Epithelial cell of prostate (primary cell): ENCODE data around the gene KLHL3.

ENCODE experiments used
- DNase-seq: peaks from one replicate; pipeline ENCODE4 v3.0.0-alpha.2; 2011; ENCODE audit warnings: low read depth, low spot score
- H3K27ac ChIP-seq: fragments of 450-650 bp; 2 replicates; pipeline ENCODE4 v1.5.1; 2017; ENCODE audit warnings: mild to moderate bottlenecking

Gene KLHL3

DNA sequence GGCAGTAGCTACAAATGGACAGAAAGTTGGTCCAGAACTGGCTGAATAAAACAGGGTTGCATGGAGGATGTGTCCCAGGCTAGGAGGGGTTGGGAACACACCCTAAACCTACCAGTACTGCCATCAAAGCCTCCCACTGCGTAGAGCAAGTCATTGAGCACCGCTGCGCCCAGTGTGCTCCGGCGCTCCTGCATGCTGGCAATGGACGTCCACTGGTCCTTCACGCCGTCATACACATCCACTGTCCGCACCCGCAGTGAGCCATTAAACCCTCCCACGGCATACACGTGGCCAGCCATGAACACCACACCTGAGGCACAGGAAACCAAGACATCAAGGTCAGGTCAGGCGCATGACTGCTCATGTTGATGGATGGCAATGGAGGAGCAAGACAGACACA lies 97.0 kb downstream of the KLHL3 start:
- DNase-seq: no peak
- H3K27ac ChIP-seq: no peak overlapping the region

DNA sequence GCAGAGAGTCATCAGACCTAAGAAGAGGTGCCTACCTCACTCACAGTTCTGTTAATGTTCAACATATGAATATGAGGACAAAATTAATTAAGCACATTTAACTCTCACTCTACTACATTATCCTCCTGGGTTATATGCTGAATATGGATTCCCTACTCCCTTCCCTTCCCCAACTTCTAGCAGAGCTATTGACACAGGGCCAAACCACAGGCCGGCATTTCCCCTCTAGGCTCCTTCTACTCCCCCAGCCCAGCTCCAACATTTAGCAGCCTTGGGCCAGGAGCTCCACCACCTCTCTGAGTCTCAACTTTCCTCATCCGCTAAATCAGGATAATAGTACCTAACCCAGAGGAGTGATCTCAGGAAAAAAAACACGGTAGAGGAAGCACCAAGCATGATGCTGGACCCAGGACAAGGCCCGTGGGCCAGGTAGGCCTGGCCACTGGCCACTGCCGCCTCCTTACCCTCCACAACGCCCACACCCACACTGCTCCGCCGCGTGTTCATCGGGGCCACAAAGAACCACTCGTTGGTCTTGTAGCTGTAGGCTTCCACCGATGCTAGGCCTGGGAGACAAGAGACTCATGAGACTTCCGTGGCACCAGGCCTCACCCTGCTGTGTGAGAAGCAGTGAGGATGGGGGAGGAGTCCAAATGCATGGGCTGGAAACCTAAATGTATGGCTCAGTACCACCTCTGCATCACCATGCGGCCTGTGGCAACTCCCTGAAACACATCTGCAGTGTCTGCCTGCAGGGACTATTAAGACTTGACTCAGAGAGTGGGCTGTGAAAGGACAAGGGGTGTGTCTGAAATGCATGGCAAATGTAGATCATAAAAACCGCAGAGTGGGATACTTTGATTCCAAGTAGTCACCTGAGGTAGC lies 98.8 kb downstream of the KLHL3 start:
- DNase-seq: no peak
- no peak overlapping the region for H3K27ac ChIP-seq

DNA sequence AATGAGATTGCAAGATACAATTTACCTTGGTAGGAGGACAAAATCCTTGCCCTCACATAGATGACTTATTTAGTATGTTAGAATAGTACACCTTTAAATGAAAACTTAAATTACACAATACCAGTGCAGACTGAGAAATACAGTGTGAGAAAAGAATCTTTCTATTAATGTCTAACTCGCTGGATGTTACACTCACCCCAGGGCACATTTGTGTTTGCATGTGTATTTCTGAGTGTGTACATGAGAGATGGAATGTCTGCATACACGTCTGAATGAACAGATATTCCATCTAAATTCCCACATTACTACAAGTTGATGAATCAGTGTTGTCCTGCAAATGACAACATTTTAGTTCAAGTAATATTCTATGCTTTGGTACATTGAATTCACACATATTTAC lies 99.8 kb downstream of the KLHL3 start:
- no peak for DNase-seq

DNA sequence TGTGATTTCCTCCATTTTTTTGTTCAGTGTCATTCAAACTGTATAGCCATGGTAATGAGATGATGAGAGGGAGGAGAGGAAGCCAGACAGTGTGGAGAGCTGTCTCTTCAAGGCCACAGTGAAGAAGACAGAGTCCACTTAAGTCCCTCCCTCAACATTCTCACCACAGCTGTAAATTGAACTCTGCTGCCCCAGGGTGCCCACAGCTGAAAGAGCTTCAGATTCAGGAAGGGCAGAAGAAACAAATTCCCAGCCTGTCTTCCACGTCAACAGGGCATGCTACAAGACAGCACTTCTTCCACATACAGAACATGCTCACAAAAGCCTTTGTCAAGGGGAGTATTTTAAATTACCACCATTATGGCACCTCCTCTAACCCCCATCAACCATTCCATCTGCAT lies 100.4 kb downstream of the KLHL3 start:
- DNase-seq: no peak
- H3K27ac ChIP-seq: no peak overlapping the region

More for the DNA sequence above, 99.8 kb downstream of the KLHL3 start:
- H3K27ac ChIP-seq: no peak overlapping the region

DNA sequence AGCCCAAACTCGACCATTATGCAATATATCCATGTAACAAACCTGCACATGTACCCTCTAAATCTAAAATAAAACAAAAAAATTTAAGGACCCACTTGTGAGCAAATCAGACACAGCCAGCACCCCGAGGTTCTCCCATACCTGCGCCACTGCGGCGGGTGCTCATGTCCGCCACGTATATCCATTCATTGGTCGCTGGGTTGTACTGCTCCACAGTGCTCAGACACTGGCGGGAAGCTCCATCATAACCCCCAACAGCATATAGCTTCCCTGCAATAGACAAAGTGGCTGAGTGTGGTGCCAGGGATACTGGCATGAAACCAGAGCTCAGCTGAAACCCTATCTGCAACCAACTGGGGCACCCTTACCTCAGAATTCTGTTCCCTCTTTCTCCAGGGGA lies 102.0 kb downstream of the KLHL3 start:
- no peak overlapping the region for H3K27ac ChIP-seq
- DNase-seq: no peak

DNA sequence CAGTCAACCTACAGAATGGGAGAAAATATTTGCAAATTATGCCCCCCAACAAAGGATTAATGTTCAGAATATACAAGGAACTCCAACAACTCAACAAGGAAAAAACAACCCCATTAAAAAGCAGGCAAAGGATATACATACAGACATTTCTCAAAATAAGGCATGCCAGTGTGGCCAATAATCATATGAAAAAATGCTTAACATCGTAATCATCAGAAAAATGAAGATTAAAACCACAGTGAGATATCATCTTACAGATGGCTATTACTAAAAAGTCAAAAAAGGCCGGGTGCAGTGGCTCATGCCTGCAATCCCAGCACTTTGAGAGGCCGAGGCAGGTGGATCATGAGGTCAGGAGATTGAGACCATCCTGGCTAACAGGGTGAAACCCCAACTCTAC lies 103.2 kb downstream of the KLHL3 start:
- H3K27ac ChIP-seq: no peak overlapping the region
- no peak for DNase-seq

DNA sequence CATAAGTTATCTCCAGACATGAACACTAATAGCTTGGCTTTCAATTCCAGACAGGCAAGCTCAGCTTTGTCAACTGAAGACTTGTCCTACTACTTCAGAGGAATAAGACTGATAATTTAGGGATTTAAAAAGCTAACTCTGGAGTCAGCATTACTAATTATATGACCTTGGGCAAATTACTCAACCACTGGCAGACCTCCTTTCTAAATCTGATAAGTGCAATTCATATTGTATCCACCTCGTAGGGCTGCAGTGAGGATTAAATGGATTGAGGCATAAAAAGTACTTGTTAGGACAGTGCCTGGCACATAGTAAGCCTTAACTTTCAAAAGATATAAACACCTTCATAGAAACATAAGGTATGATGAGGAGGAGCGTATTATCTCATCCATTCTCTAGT lies 104.4 kb downstream of the KLHL3 start:
- no peak overlapping the region for H3K27ac ChIP-seq
- DNase-seq: no peak

DNA sequence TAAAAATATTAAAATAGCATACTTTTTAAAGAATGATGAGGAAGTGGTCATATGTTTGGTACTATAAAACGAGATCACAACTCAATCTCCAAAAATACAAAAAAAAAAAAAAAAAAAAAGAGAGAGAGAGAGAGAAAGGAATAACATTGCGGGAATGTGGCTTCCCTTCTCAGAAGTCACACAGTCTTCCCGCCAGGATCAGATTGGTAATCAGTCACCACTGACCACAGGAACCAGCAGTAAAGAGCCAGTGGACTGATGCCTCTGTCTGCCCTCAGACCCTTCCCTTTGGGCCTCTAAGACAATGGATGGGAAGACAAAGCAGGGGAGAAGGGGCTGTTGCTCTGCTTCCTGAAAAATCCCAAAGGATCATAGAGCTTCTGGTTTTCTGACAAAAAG lies 104.9 kb downstream of the KLHL3 start:
- no peak for DNase-seq

DNA sequence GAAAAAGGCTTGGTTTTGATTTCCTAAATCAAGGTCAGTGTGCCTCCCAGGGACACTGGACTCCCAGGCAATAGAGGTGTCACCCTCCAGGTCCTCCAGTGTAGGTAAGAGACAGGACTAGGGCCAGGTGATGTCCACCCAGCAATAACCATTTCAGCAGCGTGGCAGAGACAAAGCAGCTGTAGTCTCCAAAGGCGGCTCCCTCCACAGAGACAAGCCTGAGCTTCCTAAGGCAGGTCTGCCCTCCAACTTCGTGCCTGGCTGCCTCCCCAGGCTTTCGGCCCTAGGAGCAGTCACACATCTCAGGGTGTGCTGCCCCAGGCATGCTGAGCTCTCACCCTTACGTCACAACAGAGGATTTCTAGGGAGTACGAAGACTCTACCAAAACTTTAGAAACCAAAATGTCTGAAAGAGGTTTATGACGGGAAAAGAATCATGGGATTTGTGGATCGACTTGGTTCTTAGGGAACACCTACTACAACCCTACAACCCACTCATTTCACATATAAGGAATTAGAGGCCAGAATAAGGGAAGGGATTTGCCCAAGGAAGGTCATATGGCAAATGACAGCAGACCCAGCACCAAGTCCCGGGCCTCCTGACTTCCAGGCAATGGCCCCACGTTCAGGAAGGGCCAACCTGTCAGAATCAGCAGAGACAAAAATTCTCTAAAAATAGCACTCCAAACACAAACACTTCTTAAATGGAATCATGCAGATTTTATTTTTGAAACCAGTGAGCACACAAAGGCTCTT lies 105.5 kb downstream of the KLHL3 start:
- no peak overlapping the region for H3K27ac ChIP-seq

More for the DNA sequence above, 104.9 kb downstream of the KLHL3 start:
- H3K27ac ChIP-seq: no peak overlapping the region

DNA sequence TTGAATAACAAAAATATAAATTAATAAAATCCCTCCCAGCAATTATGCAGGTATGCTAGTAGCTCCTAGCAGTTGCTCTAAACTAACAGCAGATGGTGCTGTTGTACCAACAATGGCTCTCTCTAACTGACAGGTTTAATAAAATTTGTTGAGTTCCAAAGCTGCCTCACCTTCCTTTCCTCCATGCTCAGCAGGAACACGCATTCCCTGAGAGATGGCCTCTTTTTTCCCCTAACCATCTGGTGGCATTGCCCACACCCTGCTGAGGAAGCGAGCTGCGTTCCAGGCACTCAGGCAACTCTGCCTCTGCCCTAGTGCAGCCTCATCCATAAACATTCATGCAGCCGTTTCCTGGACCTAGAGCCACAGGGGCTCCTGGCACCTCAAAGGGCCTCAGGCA lies 106.2 kb downstream of the KLHL3 start:
- no peak for DNase-seq
- H3K27ac ChIP-seq: no peak overlapping the region

More for the DNA sequence above, 105.5 kb downstream of the KLHL3 start:
- DNase-seq: no peak

DNA sequence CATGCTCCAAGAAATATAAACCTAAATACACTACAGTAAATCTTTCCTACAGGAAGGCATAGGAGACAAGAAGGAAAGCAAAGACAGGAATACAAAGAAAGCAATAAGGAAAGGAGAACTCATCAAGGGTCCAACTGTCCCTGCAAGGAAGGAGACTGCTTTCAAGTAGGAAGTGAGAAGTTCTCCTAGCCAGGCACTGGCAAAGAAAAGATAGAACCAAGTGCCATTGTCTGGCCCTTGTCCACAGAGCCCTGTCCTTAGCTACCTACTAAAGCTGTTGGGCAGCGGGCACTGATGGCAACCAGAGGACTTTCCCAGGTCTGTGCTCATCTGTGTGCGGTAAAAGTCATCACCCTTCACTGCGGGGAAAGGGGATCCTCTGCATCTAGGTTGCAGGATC lies 108.2 kb downstream of the KLHL3 start:
- DNase-seq: no peak
- no peak overlapping the region for H3K27ac ChIP-seq

DNA sequence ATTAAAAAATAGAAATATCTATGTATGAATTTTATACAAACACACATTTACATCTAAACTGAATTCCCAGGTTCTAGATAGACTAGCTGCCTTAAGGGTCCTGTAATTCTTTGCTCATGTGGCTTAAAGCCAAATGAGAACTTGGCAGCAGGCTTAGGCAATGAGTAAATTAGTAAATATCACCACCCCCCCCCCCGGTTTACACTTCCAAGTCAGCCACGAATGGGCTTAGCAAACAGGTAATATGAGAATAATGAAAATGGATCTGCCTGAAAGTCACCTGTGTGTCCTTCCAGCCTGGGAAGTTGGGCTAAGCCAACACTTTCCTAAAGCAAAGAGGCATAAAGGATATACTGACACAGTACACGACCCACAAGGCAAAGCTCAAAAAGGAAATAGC lies 108.6 kb downstream of the KLHL3 start:
- DNase-seq: no peak
- no peak overlapping the region for H3K27ac ChIP-seq

DNA sequence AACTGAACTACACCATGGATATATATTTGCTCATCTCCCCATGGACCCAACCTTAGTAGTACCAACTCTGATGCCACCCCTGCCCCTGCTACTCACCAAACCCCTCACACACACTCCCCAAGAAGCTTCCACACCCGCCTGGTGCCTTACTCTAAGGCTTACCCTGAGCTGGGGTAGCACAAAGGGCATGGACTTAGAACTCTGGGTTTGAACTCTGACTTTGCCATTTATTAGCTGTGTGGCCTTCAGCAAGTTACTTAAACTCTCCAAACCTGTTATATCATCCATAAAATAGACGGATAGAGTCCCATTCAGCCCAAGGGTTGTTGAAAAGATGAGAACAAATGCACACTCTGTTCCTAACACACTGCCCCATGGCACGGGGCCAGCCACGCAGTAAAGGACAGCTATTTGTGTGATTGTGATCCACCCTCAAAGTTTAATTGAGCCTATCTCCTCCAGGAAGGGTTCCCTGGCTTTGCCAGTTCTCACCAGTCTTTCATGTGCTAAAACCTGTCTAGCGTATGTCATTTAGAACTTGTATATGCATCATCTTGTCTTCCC lies 111.0 kb downstream of the KLHL3 start:
- no peak for DNase-seq

DNA sequence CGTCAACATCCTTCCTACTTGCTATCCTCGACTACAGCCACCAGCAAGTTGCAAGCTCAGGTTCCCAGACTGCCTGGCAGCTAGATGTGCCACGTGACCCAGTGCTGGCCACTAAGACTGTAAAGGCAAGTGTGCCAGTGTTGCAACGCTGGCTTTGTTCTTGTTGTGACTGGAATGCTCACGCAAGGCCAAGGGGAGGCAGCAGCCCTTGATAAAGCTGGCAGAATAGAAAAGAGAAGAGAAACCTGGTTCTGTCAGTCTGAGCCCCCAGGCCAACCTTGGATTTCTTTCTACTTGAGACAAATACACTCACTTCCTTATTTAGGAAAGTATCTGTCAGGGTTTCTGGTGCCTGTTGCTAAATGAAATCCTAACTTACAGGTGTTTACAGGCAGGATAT lies 113.0 kb downstream of the KLHL3 start:
- H3K27ac ChIP-seq: peak overlapping the region; percentile 75
- peak; percentile 72 for DNase-seq

More for the DNA sequence above, 111.0 kb downstream of the KLHL3 start:
- no peak overlapping the region for H3K27ac ChIP-seq

DNA sequence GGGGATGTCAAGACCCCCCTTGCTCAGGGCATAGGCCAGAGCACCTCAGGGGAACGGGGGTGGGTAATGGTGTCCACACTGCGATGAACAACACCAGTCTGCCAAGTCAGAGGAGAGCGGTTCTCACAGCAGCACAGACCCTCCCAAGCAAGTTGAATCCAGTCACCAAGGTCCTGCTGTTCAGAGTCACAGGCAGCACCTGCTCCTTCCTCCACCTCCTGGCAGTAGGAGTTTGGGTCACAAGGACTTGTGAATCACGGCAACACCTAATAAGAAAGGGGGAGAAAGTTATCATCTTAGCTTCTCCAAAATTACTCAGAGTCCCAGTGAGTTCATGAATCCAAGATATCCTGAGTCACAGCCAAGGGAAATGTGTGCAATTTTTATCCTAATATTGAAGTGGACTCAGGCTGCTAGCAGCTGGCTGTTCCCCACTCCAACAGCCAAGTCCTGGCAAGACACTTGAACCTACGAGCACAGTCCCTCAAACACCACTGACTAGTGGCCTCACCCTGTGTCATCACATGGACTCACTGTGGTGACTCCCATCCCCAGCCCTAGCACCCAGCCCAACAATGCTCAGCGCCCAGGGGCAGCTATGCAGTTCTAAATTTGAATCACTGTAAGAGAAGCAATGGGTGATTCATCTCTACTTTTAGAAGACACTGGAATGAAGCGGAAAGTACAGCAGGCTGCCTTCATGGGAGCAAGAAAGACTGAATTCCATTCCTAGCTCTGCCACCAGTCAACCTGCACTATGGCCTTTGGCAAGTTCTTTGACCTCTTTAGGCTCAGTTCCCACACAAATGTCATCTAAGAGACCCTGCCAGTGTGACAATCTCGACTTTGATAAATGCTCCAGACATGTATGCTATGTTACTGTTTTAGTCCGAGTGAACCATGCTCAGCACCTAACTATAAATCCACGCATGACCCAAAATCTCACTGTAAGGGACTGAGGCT lies 113.7 kb downstream of the KLHL3 start:
- peak overlapping the region; percentile 75 for H3K27ac ChIP-seq
- DNase-seq: peak; percentile 78

DNA sequence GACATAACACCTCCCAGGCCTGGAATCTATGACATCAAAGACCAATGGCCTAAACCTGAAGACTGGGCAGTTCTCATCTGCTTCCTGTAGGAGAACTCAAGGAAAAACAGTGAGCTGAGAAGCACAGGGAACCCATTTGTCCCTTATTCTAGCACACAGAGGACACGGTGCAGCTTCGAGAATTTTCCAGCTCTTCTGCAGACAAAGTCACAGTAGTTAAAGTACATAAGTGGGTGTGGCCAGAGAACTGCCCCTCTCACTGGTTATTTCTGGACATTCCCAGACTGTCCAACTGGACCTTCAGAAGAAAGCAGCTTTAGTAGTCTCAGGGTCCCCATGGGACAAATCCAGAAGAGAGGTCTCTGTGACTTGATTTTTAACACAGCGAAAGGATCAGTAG lies 114.6 kb downstream of the KLHL3 start:
- DNase-seq: no peak
- H3K27ac ChIP-seq: peak overlapping the region; percentile 75

DNA sequence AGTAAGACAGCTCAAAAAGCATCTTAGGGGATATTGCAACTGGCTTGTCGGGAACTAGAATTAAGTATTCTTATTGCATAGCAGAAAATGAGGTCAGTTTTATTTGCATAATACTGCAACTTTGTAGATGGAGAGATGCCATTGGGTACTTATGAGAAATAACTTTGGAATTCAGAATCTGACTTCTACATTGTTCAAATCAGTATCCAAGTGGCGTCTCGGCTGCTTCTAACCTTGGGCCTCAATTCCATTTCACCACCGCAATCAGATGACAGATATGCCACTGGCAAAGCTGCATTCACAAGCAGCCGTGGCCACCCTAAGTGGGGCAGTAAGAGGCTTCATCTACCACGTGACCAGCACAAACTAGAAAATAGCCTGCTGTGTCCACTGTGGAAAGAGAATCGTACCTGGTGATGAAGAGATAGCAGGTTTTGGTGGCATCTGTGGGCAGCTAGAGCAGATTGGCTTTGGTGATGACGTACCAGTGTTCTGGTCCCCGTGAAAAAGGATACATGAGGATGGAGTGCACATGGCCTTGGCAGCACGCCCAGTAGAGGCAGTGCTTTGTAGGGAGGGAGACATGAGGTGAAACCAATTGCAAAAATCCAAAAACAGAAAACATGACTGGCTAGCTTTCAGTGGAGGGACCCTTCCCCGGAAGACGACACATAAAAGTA lies 116.6 kb downstream of the KLHL3 start:
- no peak overlapping the region for H3K27ac ChIP-seq
- DNase-seq: no peak

DNA sequence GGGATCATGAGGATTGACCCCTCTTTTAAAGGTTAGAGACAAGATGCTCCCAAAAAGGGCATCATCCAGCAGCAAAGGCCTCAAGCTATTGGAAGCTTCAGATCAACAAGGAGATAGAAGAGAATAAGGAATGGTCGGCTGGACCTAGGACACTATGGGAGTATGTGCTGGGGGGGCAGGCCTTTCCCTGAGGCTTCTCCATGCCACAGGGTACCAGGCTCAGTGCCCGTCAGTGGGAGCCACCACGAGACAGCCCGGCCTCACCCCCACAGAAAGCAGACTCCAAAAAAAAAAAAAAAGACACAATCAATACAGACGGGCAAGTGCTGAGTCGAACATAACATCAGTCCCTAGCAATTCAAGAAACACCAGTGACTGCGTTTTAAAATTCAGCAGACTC lies 117.4 kb downstream of the KLHL3 start:
- H3K27ac ChIP-seq: no peak overlapping the region
- DNase-seq: no peak

DNA sequence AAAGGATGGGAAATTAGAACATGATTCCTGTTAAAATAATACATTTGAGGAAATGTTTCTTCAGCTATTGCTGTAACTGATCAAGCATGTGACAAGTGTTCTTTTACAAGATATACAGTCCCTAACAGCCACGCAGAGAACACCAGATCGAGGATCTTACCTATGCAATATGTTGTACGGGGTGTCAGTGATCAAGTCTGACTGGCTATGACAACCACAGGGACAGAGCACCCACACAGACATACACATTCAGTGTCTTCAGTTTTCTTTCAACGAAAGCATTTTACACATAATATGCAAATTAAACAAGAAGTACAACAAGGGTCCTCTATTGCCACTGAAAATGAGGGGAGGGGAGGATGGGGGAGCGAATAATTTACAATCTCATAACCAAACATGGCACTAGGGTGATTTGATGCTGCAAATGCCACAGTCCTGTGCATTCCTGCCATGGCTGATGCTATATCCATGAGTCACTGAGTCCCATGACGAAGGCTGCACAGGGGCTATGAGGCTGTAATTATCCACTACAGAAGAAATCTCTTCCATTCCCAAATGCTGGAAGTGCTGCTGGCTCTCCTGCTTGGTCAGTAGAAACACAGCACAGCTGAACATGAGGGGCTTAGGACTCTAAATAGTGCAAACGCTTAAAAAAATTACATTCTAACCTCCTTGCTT lies 118.2 kb downstream of the KLHL3 start:
- no peak for DNase-seq
- H3K27ac ChIP-seq: no peak overlapping the region
